Thyroid gland (tissue), 4 donors: ENCODE measurements around the gene ARL4D. TPM values are rescaled to one million over a fixed set of nuclear protein-coding genes. Genes with fewer than 3 reads are reported as not detected.
"Not testable (repeated sequence)": the region's sequence is repeated elsewhere in the genome, so short reads cannot be mapped to it uniquely, and the experiment has no call there.

Experiments used
- DNase-seq, 2 donors: peaks; one replicate each; pipeline ENCODE4 v3.0.0-alpha.2; 2019
- H3K27ac ChIP-seq, 3 donors: fragments of 200-600 bp; sonication (generic); 1 replicate in 2 of 3; 2 replicates in 1 of 3; pipeline ENCODE4 v1.5.1; 2016 to 2019; ENCODE audit warnings: mild to moderate bottlenecking in 1 of 3, moderate library complexity in 1 of 3
- H3K27me3 ChIP-seq: fragments of 200-600 bp; sonication (generic); one replicate; pipeline ENCODE4 v1.5.1; 2019
- H3K36me3 ChIP-seq, 2 donors: fragments of 200-600 bp; sonication (generic); one replicate each; pipeline ENCODE4 v1.5.1; 2016 to 2019
- H3K4me1 ChIP-seq, 2 donors: fragments of 200-600 bp; sonication (generic); one replicate each; pipeline ENCODE4 v1.5.1; 2017 to 2019
- H3K4me3 ChIP-seq, 3 donors: fragments of 200-600 bp; sonication (generic); replicated peaks in 1 of 3; 1 replicate in 2 of 3; 2 replicates in 1 of 3; pipeline ENCODE4 v1.5.1; 2016; ENCODE audit warnings: mild to moderate bottlenecking in 1 of 3
- H3K9me3 ChIP-seq: fragments of 200-600 bp; sonication (generic); one replicate; pipeline ENCODE4 v1.5.1; 2017
- POLR2A ChIP-seq, 2 donors: fragments of 450-650 bp; IDR thresholded peaks; one replicate each; pipeline ENCODE4 v1.6.1; 2017; ENCODE audit warnings: antibody characterized with exemption in 2 of 2, mild to moderate bottlenecking in 2 of 2, moderate library complexity in 1 of 2
- WGBS, 2 donors: methylation state at CpG; one replicate each; pipeline ENCODE4 v1.1.5; 2017; 5-methylcytosine and 5-hydroxymethylcytosine counted together
- intact Hi-C: fragments of 100-400 bp; cut with DNase I; formaldehyde crosslinking; loops from one replicate; pipeline ENCODE4 v1.15.1; 2023
- total RNA-seq, 4 donors: library from RNA; depleted of rRNA; stranded (reverse); fragments of >200 nt; gene quantifications; one replicate each; pipeline ENCODE4 v1.2.3, GENCODE V29; 2016
- TF ChIP-seq, protein P1 (sequence below), 6 experiments: fragments of 200-600 bp in 3 of 6; fragments of 450-650 bp in 3 of 6; sonication (generic) in 3 of 6; IDR thresholded peaks; one replicate each; pipeline ENCODE4 v1.5.1; 2016 to 2019; ENCODE audit warnings: antibody characterized with exemption in 6 of 6, mild to moderate bottlenecking in 2 of 6, inconsistent platforms in 1 of 6, moderate library complexity in 1 of 6

Gene ARL4D
- total RNA-seq, 4 donors from 2014 or later, result 32.8 to 57.4 (median 48.9) TPM

- Histone ChIP-seq H3K9me3 (no peaks in the 10 kb centered on the region), H3K27ac (peak overlapping the region; percentile 73 to 91 (median 86)), H3K27me3 (no peaks in the 10 kb centered on the region), H3K36me3 (no peaks in the 10 kb centered on the region), H3K4me1 (peaks cover 22 to 36% of the 10 kb centered on the region in 2 donors), H3K4me3 (no peak overlapping the region)
- DNase-seq, result peak; percentile 82 to 88
- peak in 1 of 2 donors; percentile 53 for TF ChIP-seq POLR2A (IDR thresholded peaks at IDR 0.05)
- TF ChIP-seq, protein P1, sequence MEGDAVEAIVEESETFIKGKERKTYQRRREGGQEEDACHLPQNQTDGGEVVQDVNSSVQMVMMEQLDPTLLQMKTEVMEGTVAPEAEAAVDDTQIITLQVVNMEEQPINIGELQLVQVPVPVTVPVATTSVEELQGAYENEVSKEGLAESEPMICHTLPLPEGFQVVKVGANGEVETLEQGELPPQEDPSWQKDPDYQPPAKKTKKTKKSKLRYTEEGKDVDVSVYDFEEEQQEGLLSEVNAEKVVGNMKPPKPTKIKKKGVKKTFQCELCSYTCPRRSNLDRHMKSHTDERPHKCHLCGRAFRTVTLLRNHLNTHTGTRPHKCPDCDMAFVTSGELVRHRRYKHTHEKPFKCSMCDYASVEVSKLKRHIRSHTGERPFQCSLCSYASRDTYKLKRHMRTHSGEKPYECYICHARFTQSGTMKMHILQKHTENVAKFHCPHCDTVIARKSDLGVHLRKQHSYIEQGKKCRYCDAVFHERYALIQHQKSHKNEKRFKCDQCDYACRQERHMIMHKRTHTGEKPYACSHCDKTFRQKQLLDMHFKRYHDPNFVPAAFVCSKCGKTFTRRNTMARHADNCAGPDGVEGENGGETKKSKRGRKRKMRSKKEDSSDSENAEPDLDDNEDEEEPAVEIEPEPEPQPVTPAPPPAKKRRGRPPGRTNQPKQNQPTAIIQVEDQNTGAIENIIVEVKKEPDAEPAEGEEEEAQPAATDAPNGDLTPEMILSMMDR (IDR thresholded peaks at IDR 0.05), result no peak
- 30 to 34% methylated on average over 13 of the region's 13 CpGs for WGBS, 2 donors
- intact Hi-C loops, result no loop called here
Measured at GRCh38 chr17:43416998-43417890, 18.5 kb downstream of the ARL4D start.

GRCh38 chr17:43418441-43419374 is 19.9 kb downstream of the ARL4D start:
- Histone ChIP-seq H3K4me1 (peaks cover 16 to 30% of the 10 kb centered on the region in 2 donors), H3K27ac (peak overlapping the region; percentile 73 to 91 (median 86)), H3K36me3 (no peaks in the 10 kb centered on the region), H3K4me3 (no peak overlapping the region), H3K9me3 (no peaks in the 10 kb centered on the region), H3K27me3 (no peaks in the 10 kb centered on the region)
- intact Hi-C loops, result no loop called here
- no peak for TF ChIP-seq POLR2A (IDR thresholded peaks at IDR 0.05)
- TF ChIP-seq, protein P1 (IDR thresholded peaks at IDR 0.05), result no peak
- DNase-seq, result no peak
- WGBS, 2 donors, result 87 to 89% methylated on average over 14 to 15 of the region's 18 CpGs

- DNase-seq, H3K27me3 ChIP-seq, H3K4me3 ChIP-seq, H3K9me3 ChIP-seq, intact Hi-C loops, H3K36me3 ChIP-seq, H3K27ac ChIP-seq: not testable (repeated sequence)
- WGBS, 2 donors, result 92 to 97% methylated on average over 17 of the region's 17 CpGs
- H3K4me1 ChIP-seq, result peaks cover 16 to 30% of the 10 kb centered on the region in 2 donors
Measured at GRCh38 chr17:43419375-43419882, 20.6 kb downstream of the ARL4D start.

GRCh38 chr17:43423777-43424455 is 25.1 kb downstream of the ARL4D start:
- H3K36me3 ChIP-seq, result no peaks in the 10 kb centered on the region
- H3K27me3 ChIP-seq, result no peaks in the 10 kb centered on the region
- intact Hi-C loops, result no loop called here
- WGBS, 2 donors, result 86 to 93% methylated on average over 6 of the region's 6 CpGs
- no peak for DNase-seq
- peaks cover 0 to 16% of the 10 kb centered on the region in 2 donors for H3K4me1 ChIP-seq
- no peaks in the 10 kb centered on the region for H3K9me3 ChIP-seq
- no peak overlapping the region for H3K4me3 ChIP-seq
- TF ChIP-seq, protein P1 (IDR thresholded peaks at IDR 0.05), result no peak
- no peak for TF ChIP-seq POLR2A (IDR thresholded peaks at IDR 0.05)
- H3K27ac ChIP-seq, result no peak overlapping the region
